ENCODE data around the gene TEX26.

The TEX26 gene

GRCh38 chr13:31014456-31014855, 82.0 kb downstream of the TEX26 start:
- no peak for DNase-seq

- DNase-seq: no peak
Measured at GRCh38 chr13:31015199-31015598, 82.7 kb downstream of the TEX26 start.

GRCh38 chr13:31016342-31017325, 84.2 kb downstream of the TEX26 start:
- DNase-seq: no peak

DNA sequence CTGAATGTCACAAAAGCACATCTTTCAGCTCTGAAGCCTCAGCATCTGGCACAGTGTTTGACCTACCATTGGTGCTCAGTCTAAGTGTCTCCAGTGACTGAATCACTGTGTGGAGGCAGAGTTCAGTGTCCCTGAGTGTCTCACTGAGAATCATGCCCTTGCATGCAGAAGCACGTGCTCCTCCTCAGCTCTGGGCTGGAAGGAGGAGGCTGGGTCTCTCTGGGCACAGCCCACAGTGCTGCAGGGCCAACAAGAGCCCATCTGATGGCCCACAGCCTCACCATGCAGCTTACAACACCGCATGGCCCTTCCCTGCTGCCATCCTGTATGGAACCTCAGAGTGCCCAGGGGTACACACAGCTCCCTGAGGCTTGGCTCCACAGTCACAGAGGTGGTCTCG, 86.1 kb downstream of the TEX26 start:
- DNase-seq: no peak

DNA sequence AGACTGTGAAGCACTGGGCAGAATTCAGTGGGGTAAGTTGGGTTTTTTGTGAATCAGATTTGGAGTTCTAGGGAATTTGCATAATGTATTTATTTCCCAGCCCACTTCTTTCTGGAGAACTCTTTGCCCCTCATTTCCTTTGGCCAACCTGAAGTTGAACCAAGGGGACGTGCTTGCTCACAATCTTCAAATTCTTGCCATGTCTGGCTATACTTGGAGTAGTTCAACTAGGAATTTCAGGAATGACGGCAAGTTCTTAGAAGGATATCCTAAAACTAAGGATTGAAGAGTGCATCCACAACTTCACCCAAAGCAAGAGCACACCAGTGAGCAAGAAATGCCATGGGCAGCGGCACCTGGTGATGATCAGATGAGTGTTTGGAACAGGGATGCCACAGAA, 88.5 kb downstream of the TEX26 start:
- DNase-seq: no peak

DNA sequence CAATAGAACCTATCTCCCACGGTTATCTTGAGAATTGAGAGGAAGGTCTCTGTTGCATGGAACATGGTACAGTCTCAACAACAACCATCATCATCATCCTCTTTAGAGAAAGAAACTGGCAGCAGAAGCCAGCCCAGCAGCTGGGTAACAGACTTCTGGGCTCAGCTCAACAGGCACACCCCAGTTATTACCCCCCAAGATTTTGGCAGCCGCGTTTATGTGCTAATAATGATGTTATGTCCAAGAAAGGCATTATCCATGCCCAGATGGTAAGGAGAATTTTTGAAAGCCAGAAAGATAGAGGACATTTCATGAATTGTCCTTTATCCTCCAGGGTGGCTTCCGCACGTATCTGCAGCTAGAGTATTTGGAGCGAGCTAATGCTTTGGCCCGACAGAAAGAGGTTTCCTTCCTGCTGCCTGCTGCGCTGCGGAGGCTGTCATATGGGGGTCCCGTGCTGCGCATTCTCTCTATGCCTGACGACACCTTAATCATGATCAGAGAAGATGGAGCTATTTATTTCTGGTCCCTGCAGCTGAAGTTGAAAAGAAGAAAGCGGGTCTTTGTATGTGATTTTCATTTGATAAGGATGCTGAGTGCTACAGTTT, 89.9 kb downstream of the TEX26 start:
- DNase-seq: no peak

DNA sequence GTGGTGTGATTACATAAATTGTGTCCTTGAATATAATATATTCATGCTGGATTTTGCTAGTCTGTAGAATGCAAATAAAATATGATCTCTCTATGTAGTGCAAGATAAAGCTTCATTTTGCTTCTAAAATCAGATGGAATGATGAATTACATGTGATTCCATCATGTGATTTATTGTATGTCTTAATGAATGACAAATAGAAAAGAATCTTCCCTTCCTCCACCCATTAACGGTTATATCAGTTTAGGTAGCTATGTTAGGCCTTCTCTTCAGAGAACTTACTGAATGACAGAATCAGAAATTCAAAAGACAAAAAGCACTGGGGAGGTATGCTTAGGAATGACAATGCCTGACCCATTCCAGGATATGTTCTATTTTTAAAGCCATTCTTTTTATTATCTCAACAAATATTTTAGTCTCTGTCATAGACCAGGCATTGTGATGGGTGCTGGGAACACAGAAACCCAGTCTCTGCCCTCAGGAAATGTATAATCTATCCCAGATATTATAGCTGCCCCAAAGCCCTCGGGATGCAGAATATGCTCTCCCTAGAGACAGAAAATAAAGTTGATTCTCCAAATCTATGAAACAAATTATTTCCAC, 90.6 kb downstream of the TEX26 start:
- DNase-seq: no peak
